ENCODE measurements around the gene SPECC1L.

DNA sequence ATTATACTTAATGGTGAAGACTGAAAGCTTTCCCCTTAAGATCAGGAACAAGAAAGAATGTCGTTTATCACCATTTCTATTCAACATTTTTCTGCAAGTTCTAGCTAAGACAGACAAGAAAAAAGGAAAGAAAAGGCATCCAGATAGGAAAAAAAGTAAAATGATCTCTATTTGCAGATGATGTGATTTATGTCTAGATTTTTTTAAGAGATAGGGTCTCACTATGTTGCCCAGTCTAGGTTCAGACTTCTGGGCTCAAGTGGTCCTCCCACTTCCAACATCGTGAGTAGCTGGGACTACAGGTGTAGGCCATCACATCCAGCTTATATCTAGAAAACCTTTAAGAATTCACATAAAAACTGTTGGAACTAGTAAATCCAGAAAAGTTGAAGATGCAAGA is 105.4 kb downstream of the SPECC1L start:
- TF ChIP-seq CTCF (conservative IDR thresholded peaks at IDR 0.05; ENCODE audit: low read depth, low read length), result no peak
- no peak for TF ChIP-seq EZH2 (IDR thresholded peaks at IDR 0.05; ENCODE audit: low read length, unreplicated experiment)

Measured in PC-3 (cell line).